HG03095 (cell line): ENCODE measurements around the gene TBC1D16.

Experiments
- ATAC-seq: cut with Tn5 transposase; IDR thresholded peaks from one replicate; pipeline ENCODE4 v1.9.1; 2021; ENCODE audit warnings: moderate library complexity; ENCODE audit not compliant: unreplicated experiment

The TBC1D16 gene

DNA sequence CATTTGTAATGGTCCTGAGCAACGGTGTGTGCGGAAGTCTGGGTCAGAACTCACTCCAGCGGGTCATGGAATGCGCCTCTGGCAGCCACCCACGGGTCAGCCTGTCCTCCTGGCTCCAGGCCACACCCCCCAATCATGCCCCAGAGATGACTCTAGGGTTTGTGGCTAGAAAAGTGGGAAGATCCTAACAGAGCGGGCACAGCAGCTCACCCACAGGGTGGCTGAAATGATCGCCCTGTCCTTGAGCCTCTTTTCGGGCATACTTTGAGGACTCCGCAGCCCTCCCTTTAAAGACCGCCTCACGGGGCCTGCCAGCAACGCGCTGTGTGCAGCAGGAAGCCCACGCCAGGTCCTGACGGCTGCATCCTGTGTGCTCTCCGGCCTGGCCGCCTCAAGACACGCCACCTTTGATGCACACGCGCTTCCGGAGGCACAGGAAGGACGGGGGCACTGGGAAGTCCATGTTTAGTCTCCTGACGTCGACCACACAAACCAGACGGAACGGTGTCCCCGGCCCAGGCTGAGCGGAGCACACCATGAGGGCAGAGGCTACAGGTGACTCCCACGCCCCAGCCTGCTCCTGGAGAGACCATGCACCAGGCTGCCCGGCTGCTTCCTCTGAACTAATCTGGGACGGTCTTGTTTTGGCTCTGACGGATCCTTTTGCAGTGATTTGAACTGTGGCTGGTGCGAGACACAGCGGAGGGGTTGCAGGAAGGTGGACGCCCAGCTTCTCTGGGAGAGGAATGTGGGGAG lies 92.9 kb downstream of the TBC1D16 start:
- no peak for ATAC-seq

DNA sequence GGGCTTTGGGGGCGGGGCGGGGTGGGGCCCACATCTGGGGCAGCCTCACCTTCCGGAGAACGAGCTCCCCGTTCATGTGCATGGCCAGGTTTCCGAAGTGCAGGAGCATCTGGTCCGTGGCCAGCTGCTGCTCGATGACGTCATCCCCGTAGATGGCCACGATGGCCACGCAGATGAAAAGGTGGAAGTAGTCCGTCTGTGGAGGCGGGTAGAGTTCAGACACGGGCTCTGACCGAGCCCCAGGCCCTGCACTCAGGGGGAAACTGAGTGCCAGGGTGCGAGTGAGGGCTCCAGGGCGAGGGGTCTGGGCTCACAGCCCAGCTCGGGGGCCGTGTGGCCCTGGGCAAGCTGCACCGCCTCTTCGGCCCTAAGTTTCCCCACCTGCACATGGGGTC lies 93.7 kb downstream of the TBC1D16 start:
- no peak for ATAC-seq

DNA sequence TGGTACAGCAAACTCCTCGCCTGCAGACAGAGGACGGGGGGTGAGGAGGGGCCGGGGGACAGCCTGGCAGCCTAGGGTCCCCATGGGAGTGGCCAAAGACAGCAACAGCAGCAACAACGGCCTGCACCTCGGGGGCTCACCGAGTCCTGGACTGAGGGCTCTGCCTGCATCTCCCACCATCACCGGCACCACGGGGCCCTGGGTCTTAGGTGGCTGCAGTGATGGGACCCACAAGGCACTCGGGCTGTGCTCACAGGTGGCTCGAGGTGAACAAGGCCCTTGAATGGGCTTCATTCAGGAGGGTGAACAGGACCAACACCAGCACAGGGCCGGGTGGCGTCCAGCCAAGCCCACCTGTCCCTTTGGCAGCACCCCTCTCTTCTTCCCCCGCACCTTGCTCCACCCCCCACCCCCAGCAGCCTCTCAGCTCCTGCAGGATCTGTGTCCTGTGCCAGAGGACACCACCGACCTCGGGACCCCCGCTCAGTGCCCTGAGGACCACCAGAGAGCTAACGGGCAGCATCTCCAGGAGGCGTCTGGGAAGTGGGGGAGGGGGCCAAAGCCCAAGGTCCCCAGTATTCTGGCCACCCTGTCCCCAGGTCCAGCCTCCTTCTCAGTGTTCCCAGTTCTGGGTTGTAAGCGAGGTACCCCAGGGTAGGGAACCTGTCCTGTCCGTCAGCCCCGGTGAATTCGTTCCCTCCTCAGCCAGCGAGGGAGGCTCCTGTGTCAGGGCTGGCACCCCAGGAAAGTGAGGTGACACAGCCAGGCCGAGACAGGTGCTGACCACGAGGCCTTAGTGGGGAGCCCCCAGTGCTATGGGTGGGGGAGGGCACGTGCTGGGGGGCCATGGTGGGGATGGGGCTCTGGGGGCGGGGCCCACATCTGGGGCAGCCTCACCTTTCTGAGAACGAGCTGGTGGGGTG lies 94.3 kb downstream of the TBC1D16 start:
- ATAC-seq: no peak

DNA sequence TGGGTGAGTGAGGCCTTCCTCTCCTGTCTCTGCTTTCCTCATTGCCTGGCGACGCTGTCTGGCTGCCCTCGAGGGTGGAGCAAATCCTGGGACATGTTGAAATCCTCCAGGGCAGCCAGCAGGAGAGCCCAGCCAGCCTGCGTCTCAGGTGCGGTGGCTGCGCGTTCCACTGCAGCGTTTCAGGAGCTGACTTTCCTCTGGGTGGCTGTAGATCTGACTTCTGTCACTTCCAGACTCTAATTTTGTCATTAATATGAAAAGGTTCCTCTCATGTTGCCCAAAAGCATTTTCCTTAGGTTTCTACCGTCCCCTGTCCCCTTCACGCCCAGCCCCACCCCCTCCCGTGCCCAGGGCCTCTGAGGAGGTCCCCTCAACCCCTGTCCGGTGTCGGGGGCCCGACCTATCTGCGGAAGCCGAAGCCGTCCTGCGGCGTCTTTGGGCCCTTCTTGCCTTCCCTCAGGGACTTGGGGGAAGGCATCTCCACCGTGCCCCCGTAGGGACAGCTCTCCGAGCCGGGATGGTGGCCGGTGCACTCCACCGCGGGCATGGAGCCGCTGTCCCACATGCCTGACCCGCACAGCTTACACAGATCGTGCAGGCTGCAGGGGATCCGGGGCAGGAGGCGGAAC lies 95.1 kb downstream of the TBC1D16 start:
- ATAC-seq: no peak

DNA sequence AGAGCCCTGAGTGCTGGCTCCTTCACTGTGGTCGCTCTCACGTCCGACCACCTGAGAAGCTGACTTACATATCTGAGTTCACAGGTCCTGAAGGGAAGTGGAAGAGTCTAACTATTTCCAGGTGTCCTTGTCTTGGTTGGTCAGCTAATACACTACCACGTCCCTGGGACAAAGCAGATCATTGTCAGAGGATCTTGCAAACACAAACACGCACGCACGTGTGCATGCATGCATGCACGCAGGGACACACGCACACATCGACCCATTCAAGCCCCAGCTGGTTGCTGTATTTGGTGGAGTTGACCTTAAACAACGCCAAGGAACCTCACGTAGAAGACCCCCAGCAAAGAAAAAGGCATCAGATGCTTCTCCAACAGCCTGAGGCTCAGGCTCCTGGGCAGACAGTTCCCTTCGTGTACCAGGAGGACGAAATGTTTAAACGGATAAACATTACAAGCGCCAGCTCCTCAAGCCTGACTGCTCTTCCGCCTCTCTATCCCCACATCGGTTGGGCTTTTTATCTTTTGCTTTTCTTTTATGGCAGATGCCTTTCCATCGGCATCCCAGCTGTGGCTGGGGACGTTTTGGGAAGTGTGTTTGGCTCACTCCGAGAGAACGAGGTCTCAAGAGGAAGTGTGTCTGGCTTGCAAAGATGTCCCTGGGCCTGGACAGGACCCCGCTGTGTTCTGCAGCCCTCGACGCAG lies 95.8 kb downstream of the TBC1D16 start:
- ATAC-seq: no peak

DNA sequence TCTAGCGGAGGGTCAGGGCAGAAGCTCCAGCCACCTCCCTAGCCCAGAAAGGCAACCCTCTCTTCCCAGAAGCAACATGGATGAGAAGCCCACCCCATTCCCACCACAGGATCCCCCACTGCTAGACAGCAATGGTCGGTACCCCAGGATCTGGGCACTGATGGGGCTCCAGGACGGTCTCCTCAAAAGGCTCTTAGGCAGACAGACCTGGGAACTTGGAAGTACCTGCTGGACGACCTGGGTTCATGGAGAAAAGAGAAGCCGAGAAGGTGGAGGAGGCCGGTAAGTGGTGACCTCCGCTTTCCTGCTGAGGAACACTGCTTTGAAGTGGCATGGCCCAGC lies 96.6 kb downstream of the TBC1D16 start:
- ATAC-seq: no peak

DNA sequence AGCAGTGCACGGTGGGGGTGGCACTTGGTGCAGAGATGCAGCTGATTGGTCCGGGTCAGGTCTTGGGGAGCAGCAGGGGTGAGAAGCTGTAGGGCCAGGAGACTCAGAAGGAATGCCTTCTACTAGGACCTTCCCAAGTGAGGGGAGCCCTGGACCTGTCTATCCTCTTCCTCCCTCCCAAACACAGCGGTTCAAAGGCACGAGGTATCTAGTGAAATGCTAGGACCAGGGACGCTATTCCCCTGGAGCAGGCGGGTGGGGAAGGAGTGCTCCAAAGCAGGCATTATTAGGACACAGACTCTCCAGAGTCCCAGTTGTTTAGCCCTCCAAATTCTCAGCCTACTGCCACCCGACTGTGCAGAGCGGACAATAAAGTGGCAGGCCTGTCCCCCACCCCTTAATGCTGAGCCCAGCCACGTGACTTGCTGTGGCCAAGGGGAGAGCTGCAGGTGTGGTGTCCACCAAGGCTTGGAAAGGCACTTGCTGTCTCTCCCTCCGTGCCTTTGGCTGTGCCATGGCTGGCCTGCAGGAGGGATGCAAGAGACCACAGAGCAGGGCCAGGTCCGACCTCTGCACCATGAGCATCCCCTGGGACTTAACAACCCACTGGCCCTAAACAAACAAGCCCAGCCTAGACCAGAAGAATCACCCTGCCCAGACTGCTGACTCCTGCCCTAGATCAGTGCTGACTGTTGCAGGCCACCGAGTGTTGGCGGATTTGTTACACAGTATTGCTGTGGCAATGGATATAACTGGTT lies 97.2 kb downstream of the TBC1D16 start:
- ATAC-seq: no peak

DNA sequence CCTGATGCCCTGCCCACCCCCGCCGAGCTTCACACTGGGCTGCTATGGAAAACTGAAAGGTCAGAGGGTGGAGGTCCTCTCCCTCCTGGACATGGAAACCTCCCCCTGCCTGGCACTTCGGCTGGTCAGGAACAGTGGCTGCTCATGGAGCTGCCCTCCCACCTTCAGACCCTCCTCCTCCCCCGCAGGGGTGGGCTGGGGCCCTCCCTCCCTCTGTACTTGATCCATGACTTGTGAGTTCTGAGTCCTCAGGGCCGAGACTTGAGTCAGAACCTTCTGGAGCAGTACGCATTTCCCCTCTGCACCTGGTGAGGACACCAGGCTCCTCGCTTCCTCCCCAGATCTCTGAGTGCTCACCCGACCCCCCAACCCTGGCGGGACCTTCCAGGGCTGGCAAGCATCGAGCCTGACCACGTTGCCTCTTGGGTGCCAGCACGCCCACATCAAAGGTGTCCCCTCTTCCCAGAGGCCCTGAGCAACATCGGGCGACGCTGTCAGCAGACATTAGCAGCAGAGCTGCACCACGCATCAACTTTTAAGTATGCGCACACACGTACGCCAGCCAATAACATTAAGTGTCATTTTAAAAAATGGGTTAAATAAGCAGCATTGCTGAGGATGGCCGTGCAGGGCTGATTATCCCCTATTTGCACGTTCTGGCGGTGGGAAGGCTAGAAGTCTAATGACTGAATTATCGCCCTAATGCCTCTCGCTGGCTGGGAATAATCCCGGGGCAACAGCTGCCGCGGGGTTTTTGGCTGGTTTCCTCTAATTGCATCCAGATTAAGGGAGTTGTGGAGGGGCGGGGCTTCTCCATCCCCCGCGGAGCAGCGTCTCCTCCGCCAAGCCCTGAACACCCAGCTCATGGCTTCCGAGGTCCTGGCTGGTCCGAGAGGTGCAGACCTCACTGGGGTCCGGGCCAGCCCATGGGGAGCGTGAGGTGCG lies 98.0 kb downstream of the TBC1D16 start:
- no peak for ATAC-seq

DNA sequence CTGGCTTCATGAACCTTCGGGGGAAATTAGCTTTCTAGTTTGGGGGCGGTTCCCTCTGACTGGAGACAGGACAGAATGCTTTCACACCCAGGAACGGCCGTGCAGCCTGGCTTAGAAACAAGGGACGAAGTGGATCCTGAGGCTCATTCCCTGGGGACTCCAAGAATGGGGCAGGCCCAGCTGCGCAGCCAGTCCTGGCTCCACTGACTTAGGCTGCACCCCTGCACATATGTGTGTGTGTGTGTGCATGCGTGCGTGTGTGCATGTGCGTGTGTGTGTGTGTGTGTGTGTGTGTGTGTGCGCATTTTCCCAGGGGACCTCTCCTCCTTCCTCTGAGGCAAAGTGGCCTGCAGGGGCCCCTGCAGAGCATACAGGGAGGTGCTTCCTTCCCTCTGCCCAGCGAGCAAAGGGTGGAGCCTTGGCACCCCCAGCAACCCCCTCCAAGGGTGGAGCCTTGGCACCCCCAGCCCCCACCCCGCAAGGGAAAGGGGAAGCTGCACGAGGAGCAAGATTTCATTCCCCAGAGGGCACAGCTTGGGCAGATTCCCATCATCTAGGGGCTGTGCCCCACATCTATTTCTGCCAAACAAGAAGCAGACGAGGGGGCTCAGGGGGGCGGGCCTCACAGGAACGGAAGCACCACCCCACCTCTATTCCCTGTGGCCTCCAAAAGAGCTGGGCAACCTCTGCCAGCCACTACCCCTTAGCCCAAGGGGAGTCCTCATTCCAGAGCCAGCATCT lies 98.9 kb downstream of the TBC1D16 start:
- no peak for ATAC-seq

DNA sequence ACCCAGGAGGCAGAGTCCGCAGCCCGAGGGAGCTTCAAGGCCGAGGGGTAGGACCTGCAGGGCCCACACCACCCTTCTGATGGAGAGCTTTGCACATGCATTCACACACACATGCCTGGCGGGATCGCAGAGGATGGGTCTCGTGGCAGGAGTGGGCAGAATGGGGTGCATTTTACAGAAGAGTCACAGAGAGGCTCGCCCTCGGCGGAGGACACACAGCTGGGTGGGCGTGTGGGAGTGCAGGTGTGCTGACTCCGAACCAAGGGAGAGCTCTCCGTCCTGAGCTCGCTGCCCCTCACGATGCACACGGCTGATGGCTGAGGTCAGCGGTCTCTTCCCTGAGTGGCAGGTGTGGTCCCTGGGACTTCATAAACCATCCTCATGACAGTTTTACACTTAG lies 99.6 kb downstream of the TBC1D16 start:
- no peak for ATAC-seq

DNA sequence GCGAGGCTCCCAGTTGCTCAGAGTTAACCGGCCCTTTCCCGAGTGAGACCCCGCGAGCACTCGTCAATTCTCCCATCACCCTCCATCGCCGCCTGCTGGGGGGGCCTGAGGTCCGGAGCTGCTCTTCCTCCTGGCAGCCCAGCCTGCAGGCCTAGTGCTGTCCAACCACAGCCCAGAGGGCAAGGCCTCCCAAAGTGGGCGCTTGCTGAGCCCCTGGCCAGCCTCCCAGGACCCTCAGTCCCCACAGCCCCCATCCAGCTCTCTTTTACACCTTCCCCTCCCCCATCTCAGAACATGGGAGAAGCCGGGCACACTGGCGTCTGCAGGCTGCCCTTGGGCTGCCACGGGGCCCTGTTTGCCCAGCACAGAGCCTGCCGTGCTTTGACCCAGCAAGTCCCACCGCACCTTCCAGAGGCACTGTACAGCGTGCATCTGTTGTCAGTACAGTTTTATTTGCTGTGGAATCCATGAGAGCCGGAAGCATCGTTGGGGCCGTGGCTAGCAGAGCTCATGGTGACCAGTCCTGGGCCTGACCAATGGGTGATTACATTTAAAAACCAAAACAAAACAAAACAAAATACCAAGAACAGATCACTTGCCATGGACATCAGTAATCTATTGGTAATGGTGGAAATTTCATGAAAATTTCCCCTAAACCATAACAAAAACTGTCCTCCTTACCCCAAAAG lies 100.3 kb downstream of the TBC1D16 start:
- ATAC-seq: no peak

DNA sequence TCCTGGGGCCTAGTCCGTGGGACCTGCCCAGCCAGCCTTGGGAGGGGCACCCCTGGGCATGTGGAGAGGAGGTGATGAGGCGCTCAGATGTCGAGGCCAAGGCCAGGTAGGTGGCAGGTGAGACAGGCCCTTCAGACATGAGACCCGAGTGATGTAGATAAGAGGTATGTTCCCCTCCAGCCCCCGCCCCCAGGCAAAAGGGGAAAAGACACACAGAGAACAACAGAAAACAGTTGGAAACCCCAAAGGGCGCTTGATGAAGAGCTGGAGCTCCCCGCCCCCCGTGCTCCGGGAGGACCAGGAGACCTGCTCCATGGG lies 101.1 kb downstream of the TBC1D16 start:
- no peak for ATAC-seq

DNA sequence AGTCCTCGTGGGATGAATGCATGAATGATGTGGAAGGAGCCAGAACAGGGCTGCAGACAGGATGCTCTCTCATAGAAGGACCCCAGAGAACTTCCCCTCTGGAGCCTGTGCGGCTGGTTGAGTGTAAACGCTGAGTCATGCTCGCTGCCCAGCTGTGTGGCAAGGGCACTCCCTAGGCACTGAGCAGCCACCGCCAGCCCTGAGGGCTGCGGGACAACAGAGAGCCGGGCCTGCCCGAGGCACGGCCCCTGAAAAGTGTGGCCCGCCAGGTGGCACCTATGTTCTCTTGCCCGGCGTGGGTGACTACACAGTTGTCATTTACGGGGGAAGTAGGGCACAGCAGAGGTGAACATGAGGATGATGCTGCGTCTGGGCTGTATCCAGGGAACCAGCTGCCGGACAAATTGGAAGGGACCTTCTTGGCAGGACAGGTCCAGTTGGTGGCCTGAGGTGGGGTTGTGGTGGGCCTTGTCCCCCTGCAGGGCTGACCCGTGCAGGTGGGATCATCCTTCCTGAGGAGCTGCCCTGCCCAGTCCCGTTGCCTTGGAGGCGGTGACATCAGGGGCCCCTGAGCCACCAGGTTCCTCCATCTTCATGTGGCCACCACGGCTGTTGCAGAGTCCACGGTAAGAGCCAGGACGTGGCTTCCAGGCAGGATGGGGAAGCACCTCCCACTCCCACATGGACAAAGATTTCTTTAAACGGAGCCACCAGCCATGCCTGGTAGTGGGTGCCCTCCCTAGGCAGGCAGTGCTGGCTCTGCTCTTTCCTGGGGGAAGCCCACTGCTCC lies 101.6 kb downstream of the TBC1D16 start:
- no peak for ATAC-seq

DNA sequence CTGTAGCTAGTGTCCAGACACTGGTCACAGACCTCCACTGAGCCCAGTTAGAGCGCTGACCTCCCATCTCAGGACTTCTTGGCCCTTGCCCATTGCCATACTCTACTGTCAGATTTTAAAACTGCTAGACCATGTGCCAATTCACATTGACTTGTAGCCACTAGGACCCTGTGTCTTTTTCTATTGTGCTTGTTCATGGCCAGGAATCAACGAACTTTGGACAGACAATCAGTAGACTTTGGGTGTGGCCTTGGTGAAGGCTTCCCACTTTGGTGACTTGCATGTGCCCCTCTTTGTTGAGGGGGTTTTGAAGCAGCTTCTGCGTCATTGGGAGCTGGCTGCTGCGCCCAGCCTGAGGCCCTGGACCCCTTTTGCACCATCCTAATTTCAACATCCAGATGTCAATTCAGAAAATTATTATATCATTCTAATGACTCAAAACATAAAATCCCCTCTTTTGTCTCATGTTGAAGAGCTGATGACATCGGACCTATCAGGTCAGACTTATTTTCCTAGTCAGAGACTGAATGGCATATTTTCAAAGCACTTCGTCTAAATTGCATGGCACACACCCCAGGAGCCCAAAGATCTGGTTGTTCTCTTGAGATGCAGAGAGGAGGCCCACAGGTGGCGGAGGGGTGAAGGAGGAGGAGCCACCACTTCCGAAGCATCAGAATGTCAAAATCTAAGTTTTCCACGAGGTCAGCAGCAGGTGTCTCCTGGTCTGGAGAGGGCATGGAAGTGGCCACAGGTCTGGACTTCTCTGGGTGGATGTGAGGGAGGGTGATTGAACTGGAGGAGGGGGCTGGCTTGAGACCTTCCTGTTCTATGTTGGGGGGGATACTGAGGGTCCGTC lies 103.0 kb downstream of the TBC1D16 start:
- ATAC-seq: no peak

DNA sequence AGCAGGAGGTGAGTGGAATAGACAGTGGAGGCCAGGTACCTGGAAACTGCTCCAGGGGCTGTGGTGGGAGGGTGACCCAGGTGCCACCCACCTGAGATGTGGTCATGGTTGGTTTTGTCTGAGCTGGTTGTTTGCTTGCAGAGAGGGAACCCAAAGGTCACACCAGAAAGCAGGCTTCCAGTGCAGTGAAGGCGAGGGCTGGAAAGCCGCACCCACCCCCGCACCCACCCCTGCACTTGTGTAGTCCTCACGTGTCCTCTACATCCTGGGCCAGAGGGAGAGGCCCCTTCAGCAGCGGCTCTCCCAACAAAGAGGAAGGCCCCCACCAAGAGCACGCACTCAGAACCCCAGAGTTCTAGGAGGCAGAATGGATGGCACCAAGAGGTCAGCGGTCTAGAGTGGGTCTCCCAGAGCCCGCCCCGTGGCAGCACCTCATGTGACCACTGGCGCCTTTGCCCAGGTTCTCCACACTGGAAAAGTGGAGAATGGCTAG lies 103.8 kb downstream of the TBC1D16 start:
- no peak for ATAC-seq
